H9 (cell line): ENCODE results near the gene NR3C2. TPM values are rescaled to one million over a fixed set of nuclear protein-coding genes. Genes with fewer than 3 reads are reported as not detected.

ENCODE experiments used
- DNase-seq: peaks from one replicate; pipeline ENCODE4 v3.0.0-alpha.2; 2017
- H2AFZ ChIP-seq: one replicate; pipeline ENCODE4 v1.6.1; 2013; ENCODE audit warnings: mild to moderate bottlenecking, low read length, control low read depth, moderate library complexity
- H2AK5ac ChIP-seq: 2 replicates; pipeline ENCODE4 v1.6.1; 2013; ENCODE audit warnings: low read length, control low read depth, mixed read lengths; ENCODE audit not compliant: insufficient read length
- H2BK120ac ChIP-seq: one replicate; pipeline ENCODE4 v1.6.1; 2013; ENCODE audit warnings: low read depth, mild to moderate bottlenecking, low read length, control low read depth, inconsistent platforms; ENCODE audit not compliant: poor library complexity, severe bottlenecking
- H2BK12ac ChIP-seq: 2 replicates; pipeline ENCODE4 v1.6.1; 2013; ENCODE audit warnings: low read length, control low read depth, mixed read lengths, low read depth; ENCODE audit not compliant: insufficient read length
- H2BK15ac ChIP-seq: 2 replicates; pipeline ENCODE4 v1.6.1; 2013; ENCODE audit warnings: low read depth, low read length, control low read depth
- H2BK20ac ChIP-seq: one replicate; pipeline ENCODE4 v1.6.1; 2013; ENCODE audit warnings: low read depth, mild to moderate bottlenecking, low read length, control low read depth, inconsistent platforms; ENCODE audit not compliant: poor library complexity, severe bottlenecking
- H2BK5ac ChIP-seq: 2 replicates; pipeline ENCODE4 v1.6.1; 2013; ENCODE audit warnings: low read length, control low read depth, mixed read lengths; ENCODE audit not compliant: insufficient read length
- H3K14ac ChIP-seq: 2 replicates; pipeline ENCODE4 v1.6.1; 2013; ENCODE audit warnings: low read length, control low read depth; ENCODE audit not compliant: insufficient read depth
- H3K18ac ChIP-seq: 2 replicates; pipeline ENCODE4 v1.6.1; 2013; ENCODE audit warnings: low read depth, mild to moderate bottlenecking, mixed read lengths, low read length, control low read depth; ENCODE audit not compliant: insufficient read length
- H3K23ac ChIP-seq: 2 replicates; pipeline ENCODE4 v1.6.1; 2013; ENCODE audit warnings: low read length, control low read depth, mixed read lengths, low read depth; ENCODE audit not compliant: insufficient read length
- H3K23me2 ChIP-seq: 2 replicates; pipeline ENCODE4 v1.6.1; 2013; ENCODE audit warnings: low read depth, mild to moderate bottlenecking, mixed read lengths, low read length, control low read depth; ENCODE audit not compliant: insufficient read length, poor library complexity, severe bottlenecking
- H3K27ac ChIP-seq: 2 replicates; pipeline ENCODE4 v1.5.1; 2013; ENCODE audit warnings: low read length, control low read depth, mixed read lengths, low read depth; ENCODE audit not compliant: insufficient read length
- H3K27me3 ChIP-seq: 2 replicates; pipeline ENCODE4 v1.6.1; 2013; ENCODE audit warnings: low read length, control low read depth, inconsistent platforms; ENCODE audit not compliant: insufficient read depth
- H3K4ac ChIP-seq: 2 replicates; pipeline ENCODE4 v1.6.1; 2013; ENCODE audit warnings: low read depth, mild to moderate bottlenecking, control low read depth, inconsistent platforms, low read length, moderate library complexity
- H3K4me1 ChIP-seq: 2 replicates; pipeline ENCODE4 v1.6.1; 2013; ENCODE audit warnings: low read length, control low read depth, inconsistent platforms; ENCODE audit not compliant: insufficient read depth
- H3K4me2 ChIP-seq: 2 replicates; pipeline ENCODE4 v1.6.1; 2013; ENCODE audit warnings: low read length, control low read depth, mixed read lengths; ENCODE audit not compliant: insufficient read length, insufficient read depth
- H3K56ac ChIP-seq: 2 replicates; pipeline ENCODE4 v1.6.1; 2013; ENCODE audit warnings: low read depth, mild to moderate bottlenecking, mixed read lengths, low read length, control low read depth; ENCODE audit not compliant: insufficient read length
- H3K79me1 ChIP-seq: 2 replicates; pipeline ENCODE4 v1.6.1; 2013; ENCODE audit warnings: low read depth, mild to moderate bottlenecking, moderate library complexity, low read length, control low read depth, inconsistent platforms; ENCODE audit not compliant: insufficient read depth, poor library complexity, severe bottlenecking
- H3K79me2 ChIP-seq: 2 replicates; pipeline ENCODE4 v1.6.1; 2013; ENCODE audit warnings: low read length, control low read depth, inconsistent platforms; ENCODE audit not compliant: insufficient read depth
- H3K9ac ChIP-seq: 2 replicates; pipeline ENCODE4 v1.6.1; 2013; ENCODE audit warnings: low read length, control low read depth, mixed read lengths; ENCODE audit not compliant: insufficient read length; ENCODE audit errors: extremely low read depth
- H3K9me3 ChIP-seq: one replicate; pipeline ENCODE4 v1.6.1; 2013; ENCODE audit warnings: low read depth, low read length, inconsistent platforms; ENCODE audit not compliant: control insufficient read depth
- H3T11ph ChIP-seq: one replicate; pipeline ENCODE4 v1.6.1; 2013; ENCODE audit warnings: mild to moderate bottlenecking, low read length, control low read depth, inconsistent platforms
- H4K20me1 ChIP-seq: one replicate; pipeline ENCODE4 v1.6.1; 2013; ENCODE audit not compliant: control insufficient read depth, insufficient read length, insufficient read depth
- H4K5ac ChIP-seq: 2 replicates; pipeline ENCODE4 v1.6.1; 2013; ENCODE audit warnings: low read depth, mild to moderate bottlenecking, mixed read lengths, low read length, control low read depth; ENCODE audit not compliant: insufficient read length
- H4K8ac ChIP-seq: replicated peaks from 2 replicates; pipeline ENCODE4 v1.6.1; 2013; ENCODE audit warnings: low read length, control low read depth, mixed read lengths, low read depth; ENCODE audit not compliant: insufficient read length
- H4K91ac ChIP-seq: 2 replicates; pipeline ENCODE4 v1.6.1; 2013; ENCODE audit warnings: low read depth, mild to moderate bottlenecking, moderate library complexity, mixed read lengths, low read length, control low read depth; ENCODE audit not compliant: insufficient read length
- H3K27ac Mint-ChIP-seq, 3 experiments: 2 replicates in 2 of 3; 3 replicates in 1 of 3; pipeline ENCODE4 v1.8.0; 2020 to 2021; ENCODE audit warnings: mixed read lengths in 3 of 3, mild to moderate bottlenecking in 1 of 3, moderate library complexity in 1 of 3
- H3K27me3 Mint-ChIP-seq: 2 replicates; pipeline ENCODE4 v1.8.0; 2021; ENCODE audit warnings: low read depth, mild to moderate bottlenecking, moderate library complexity, mixed read lengths
- H3K36me3 Mint-ChIP-seq, 3 experiments: 2 replicates in 2 of 3; 3 replicates in 1 of 3; pipeline ENCODE4 v1.8.0; 2020 to 2021; ENCODE audit warnings: low read depth in 3 of 3, mixed read lengths in 3 of 3; ENCODE audit not compliant: insufficient read depth in 1 of 3
- H3K4me1 Mint-ChIP-seq, 2 experiments: 2 replicates each; pipeline ENCODE4 v1.8.0; 2020; ENCODE audit warnings: mixed read lengths in 2 of 2
- H3K4me3 Mint-ChIP-seq, 2 experiments: 2 replicates in 1 of 2; 3 replicates in 1 of 2; pipeline ENCODE4 v1.8.0; 2020 to 2021; ENCODE audit warnings: mild to moderate bottlenecking in 2 of 2, mixed read lengths in 2 of 2, moderate library complexity in 1 of 2
- H3K9me3 Mint-ChIP-seq, 2 experiments: 2 replicates in 1 of 2; 3 replicates in 1 of 2; pipeline ENCODE4 v1.8.0; 2020; ENCODE audit warnings: mild to moderate bottlenecking in 2 of 2, mixed read lengths in 2 of 2, moderate library complexity in 1 of 2
- WGBS: extraction: QIAGEN DNeasy Blood & Tissue Kit; methylation state at CpG from one replicate; pipeline ENCODE4 v1.1.7; 2013; ENCODE audit warnings: missing lambda C conversion rate, low lambda C conversion rate, mixed read lengths; ENCODE audit not compliant: insufficient read length; ENCODE audit errors: extremely low coverage; 5-methylcytosine and 5-hydroxymethylcytosine counted together
- total RNA-seq: library from RNA; stranded (reverse); gene quantifications from 2 replicates; pipeline ENCODE4 v1.2.1, GENCODE V29; 2021
- TF ChIP-seq, protein P1 (sequence below): fragments of 200-600 bp; sonication (generic); conservative IDR thresholded peaks from 3 replicates; pipeline ENCODE4 v1.8.0; 2021; ENCODE audit warnings: antibody characterized with exemption, mild to moderate bottlenecking

The NR3C2 gene
- total RNA-seq, 1 experiment from 2014 or later: 1.4 TPM

DNA sequence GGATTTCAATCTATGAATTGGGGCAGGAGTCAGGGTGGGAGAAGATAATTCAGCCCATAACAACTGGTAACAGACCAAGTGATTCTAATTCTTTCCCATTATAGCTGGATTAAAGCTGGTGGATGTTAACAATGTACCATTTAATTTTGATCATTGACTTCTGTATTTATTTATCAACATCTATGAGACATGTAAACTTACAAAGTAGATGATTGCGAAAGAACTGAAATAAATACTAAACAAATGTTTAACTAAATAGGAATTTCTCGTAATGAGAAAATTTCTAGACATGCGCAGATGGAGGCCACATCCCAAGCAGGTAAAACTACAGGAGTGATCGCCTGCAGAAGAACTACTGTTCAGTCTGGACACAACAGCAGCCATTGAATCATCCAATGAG lies 107.1 kb downstream of the NR3C2 start:
- Histone ChIP-seq H3K4me2 (no peak overlapping the region), H3T11ph (no peak overlapping the region), H3K56ac (no peak overlapping the region), H2BK15ac (no peak overlapping the region), H3K79me1 (no peaks in the 10 kb centered on the region), H2AFZ (no peak overlapping the region), H3K9me3 (no peaks in the 10 kb centered on the region), H4K91ac (no peak overlapping the region), H3K4ac (no peak overlapping the region), H3K79me2 (no peaks in the 10 kb centered on the region), H3K23ac (no peak overlapping the region), H3K27ac (no peak overlapping the region), H3K14ac (no peak overlapping the region), H3K18ac (no peak overlapping the region), H2AK5ac (no peak overlapping the region), H3K27me3 (no peaks in the 10 kb centered on the region), H3K23me2 (no peaks in the 10 kb centered on the region), H3K4me1 (peaks cover 3% of the 10 kb centered on the region; the same call in 1 of the 2 replicates), H2BK12ac (no peak overlapping the region), H4K5ac (no peak overlapping the region), H2BK5ac (no peak overlapping the region), H4K8ac (no peak overlapping the region), H2BK20ac (no peak overlapping the region), H3K9ac (no peak overlapping the region), H4K20me1 (no peaks in the 10 kb centered on the region), H2BK120ac (no peak overlapping the region)
- TF ChIP-seq, protein P1, sequence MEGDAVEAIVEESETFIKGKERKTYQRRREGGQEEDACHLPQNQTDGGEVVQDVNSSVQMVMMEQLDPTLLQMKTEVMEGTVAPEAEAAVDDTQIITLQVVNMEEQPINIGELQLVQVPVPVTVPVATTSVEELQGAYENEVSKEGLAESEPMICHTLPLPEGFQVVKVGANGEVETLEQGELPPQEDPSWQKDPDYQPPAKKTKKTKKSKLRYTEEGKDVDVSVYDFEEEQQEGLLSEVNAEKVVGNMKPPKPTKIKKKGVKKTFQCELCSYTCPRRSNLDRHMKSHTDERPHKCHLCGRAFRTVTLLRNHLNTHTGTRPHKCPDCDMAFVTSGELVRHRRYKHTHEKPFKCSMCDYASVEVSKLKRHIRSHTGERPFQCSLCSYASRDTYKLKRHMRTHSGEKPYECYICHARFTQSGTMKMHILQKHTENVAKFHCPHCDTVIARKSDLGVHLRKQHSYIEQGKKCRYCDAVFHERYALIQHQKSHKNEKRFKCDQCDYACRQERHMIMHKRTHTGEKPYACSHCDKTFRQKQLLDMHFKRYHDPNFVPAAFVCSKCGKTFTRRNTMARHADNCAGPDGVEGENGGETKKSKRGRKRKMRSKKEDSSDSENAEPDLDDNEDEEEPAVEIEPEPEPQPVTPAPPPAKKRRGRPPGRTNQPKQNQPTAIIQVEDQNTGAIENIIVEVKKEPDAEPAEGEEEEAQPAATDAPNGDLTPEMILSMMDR: no peak
- no peak overlapping the region for H3K27ac Mint-ChIP-seq
- peaks cover 11% of the 10 kb centered on the region in 2 experiments for H3K4me1 Mint-ChIP-seq
- WGBS: no CpG with 5 or more reads among the region's 4 CpGs
- no peaks in the 10 kb centered on the region for H3K27me3 Mint-ChIP-seq
- H3K9me3 Mint-ChIP-seq: peaks cover 6% of the 10 kb centered on the region in 2 experiments; a peak in 3 of 5 replicates
- peaks cover 0 to 8% (median 0%) of the 10 kb centered on the region in 3 experiments; a peak in 2 of 7 replicates for H3K36me3 Mint-ChIP-seq
- no peak overlapping the region for H3K4me3 Mint-ChIP-seq
- no peak for DNase-seq
